CD14-positive monocyte (primary cell): ENCODE measurements around the gene PI4KB. TPM values are rescaled to one million over a fixed set of nuclear protein-coding genes. Genes with fewer than 3 reads are reported as not detected.
A peak's percentile ranks its signal among the peaks of the same experiment; 100 is the strongest.

Experiments
- DNase-seq, 3 donors: peaks; one replicate each; pipeline ENCODE4 v3.0.0-alpha.2; 2011 to 2022
- H2AFZ ChIP-seq: 2 replicates; pipeline ENCODE4 v1.6.0; 2012; ENCODE audit warnings: mild to moderate bottlenecking, low read depth, low read length, inconsistent platforms; ENCODE audit not compliant: insufficient read depth, poor library complexity, severe bottlenecking
- H3K27ac ChIP-seq, 2 donors: 1 replicate in 1 of 2; 2 replicates in 1 of 2; pipeline ENCODE4 v1.5.1; 2012 to 2013; ENCODE audit warnings: low read length in 2 of 2, control low read depth in 1 of 2, inconsistent platforms in 1 of 2, low read depth in 1 of 2, mild to moderate bottlenecking in 1 of 2
- H3K27me3 ChIP-seq, 2 donors: one replicate each; pipeline versions ENCODE4 v1.6.0 to v1.6.1; 2011 to 2013; ENCODE audit warnings: low read length in 2 of 2; ENCODE audit not compliant: control insufficient read depth in 2 of 2, insufficient read depth in 2 of 2
- H3K36me3 ChIP-seq, 2 donors: replicated peaks in 1 of 2; 1 replicate in 1 of 2; 2 replicates in 1 of 2; pipeline versions ENCODE4 v1.5.1 to v1.6.1; 2012 to 2013; ENCODE audit warnings: low read length in 2 of 2, control low read depth in 1 of 2, inconsistent platforms in 1 of 2, mild to moderate bottlenecking in 1 of 2; ENCODE audit not compliant: insufficient read depth in 2 of 2, control insufficient read depth in 1 of 2
- H3K4me1 ChIP-seq, 2 donors: 1 replicate in 1 of 2; 2 replicates in 1 of 2; pipeline versions ENCODE4 v1.5.1 to v1.6.1; 2012 to 2013; ENCODE audit warnings: low read length in 2 of 2, control low read depth in 1 of 2, inconsistent platforms in 1 of 2, mild to moderate bottlenecking in 1 of 2, moderate library complexity in 1 of 2; ENCODE audit not compliant: insufficient read depth in 2 of 2, control insufficient read depth in 1 of 2
- H3K4me2 ChIP-seq: replicated peaks from 2 replicates; pipeline ENCODE3; 2012; ENCODE audit warnings: low read length, moderate library complexity, mild to moderate bottlenecking; ENCODE audit not compliant: poor library complexity, severe bottlenecking; ENCODE audit errors: extremely low read depth
- H3K4me3 ChIP-seq, 3 experiments: fragments of 200-600 bp in 1 of 3; sonication (generic) in 1 of 3; replicated peaks in 1 of 3; 1 replicate in 2 of 3; 2 replicates in 1 of 3; pipeline ENCODE4 v1.5.1; 2011 to 2013; ENCODE audit warnings: low read length in 3 of 3, mild to moderate bottlenecking in 3 of 3, control low read depth in 2 of 3, low read depth in 2 of 3, inconsistent platforms in 1 of 3, moderate library complexity in 1 of 3
- H3K79me2 ChIP-seq: 2 replicates; pipeline ENCODE4 v1.6.0; 2012; ENCODE audit warnings: mild to moderate bottlenecking, control low read depth, inconsistent platforms, low read length, moderate library complexity; ENCODE audit not compliant: insufficient read depth
- H3K9ac ChIP-seq: 2 replicates; pipeline ENCODE4 v1.6.0; 2017; ENCODE audit warnings: low read length, mild to moderate bottlenecking; ENCODE audit not compliant: insufficient read depth, poor library complexity, severe bottlenecking
- H3K9me3 ChIP-seq, 2 donors: replicated peaks in 1 of 2; 1 replicate in 1 of 2; 2 replicates in 1 of 2; pipeline versions ENCODE4 v1.5.1 to v1.6.1; 2012 to 2013; ENCODE audit warnings: low read length in 2 of 2, control low read depth in 1 of 2; ENCODE audit not compliant: control insufficient read depth in 1 of 2, insufficient read depth in 1 of 2
- H4K20me1 ChIP-seq: 2 replicates; pipeline ENCODE4 v1.6.0; 2012; ENCODE audit warnings: mild to moderate bottlenecking, low read length, control low read depth, moderate library complexity; ENCODE audit not compliant: insufficient read depth
- H3K27ac Mint-ChIP-seq, 7 donors: one replicate each; pipeline ENCODE4 v1.8.0; 2020; ENCODE audit warnings: mild to moderate bottlenecking in 7 of 7, mixed read lengths in 7 of 7, moderate library complexity in 6 of 7, inconsistent platforms in 2 of 7
- H3K27me3 Mint-ChIP-seq, 3 donors: one replicate each; pipeline ENCODE4 v1.8.0; 2021 to 2022; ENCODE audit warnings: low read depth in 3 of 3, mild to moderate bottlenecking in 3 of 3, mixed read lengths in 3 of 3, moderate library complexity in 3 of 3, inconsistent platforms in 1 of 3
- H3K36me3 Mint-ChIP-seq, 2 donors: one replicate each; pipeline ENCODE4 v1.8.0; 2020; ENCODE audit warnings: mixed read lengths in 2 of 2, inconsistent platforms in 1 of 2, mild to moderate bottlenecking in 1 of 2
- H3K4me1 Mint-ChIP-seq: one replicate; pipeline ENCODE4 v1.8.0; 2020; ENCODE audit warnings: mild to moderate bottlenecking, mixed read lengths
- H3K4me3 Mint-ChIP-seq, 2 donors: one replicate each; pipeline ENCODE4 v1.8.0; 2020; ENCODE audit warnings: mild to moderate bottlenecking in 2 of 2, mixed read lengths in 2 of 2, moderate library complexity in 1 of 2
- H3K9me3 Mint-ChIP-seq, 7 donors: one replicate each; pipeline ENCODE4 v1.8.0; 2020 to 2022; ENCODE audit warnings: mixed read lengths in 7 of 7, mild to moderate bottlenecking in 6 of 7, moderate library complexity in 6 of 7, inconsistent platforms in 2 of 7
- WGBS: methylation state at CpG from one replicate; pipeline ENCODE4 v1.1.5; 2013; ENCODE audit warnings: missing lambda C conversion rate; ENCODE audit not compliant: insufficient coverage; 5-methylcytosine and 5-hydroxymethylcytosine counted together
- intact Hi-C, 2 donors: fragments of 100-400 bp; cut with micrococcal nuclease; formaldehyde crosslinking; loops; one replicate each; pipeline versions ENCODE4 v1.15.0 to v1.15.1; 2023
- polyA plus RNA-seq, 3 donors: library from polyadenylated mRNA; depleted of rRNA in 1 of 3; unstranded in 2 of 3; stranded (reverse) in 1 of 3; fragments of 300-500 nt in 2 of 3; fragments of >200 nt in 1 of 3; fragmentation: Illumina TruSeq in 2 of 3; gene quantifications; 1 replicate in 2 of 3; 2 replicates in 1 of 3; pipeline ENCODE4 v1.2.3, GENCODE V29; 2012 to 2021
- TF ChIP-seq, protein P1 (sequence below): fragments of 200-600 bp; IDR thresholded peaks from one replicate; pipeline ENCODE4 v1.8.0; 2022; ENCODE audit warnings: antibody characterized with exemption, mild to moderate bottlenecking

The PI4KB gene
- polyA plus RNA-seq, 3 donors = 37.8 to 148 (median 50.3) TPM

- no peak overlapping the region for H3K4me3 Mint-ChIP-seq
- H4K20me1 ChIP-seq = peaks cover 90% of the 10 kb centered on the region
- peaks cover 0 to 2% (median 0%) of the 10 kb centered on the region in 3 donors for H3K27me3 Mint-ChIP-seq
- no peaks in the 10 kb centered on the region for H3K27me3 ChIP-seq
- peaks cover 79% of the 10 kb centered on the region for H3K79me2 ChIP-seq
- peak overlapping the region; percentile 88 to 99 (median 96) for H3K27ac Mint-ChIP-seq
- H3K4me1 Mint-ChIP-seq = peaks cover 24% of the 10 kb centered on the region
- H3K9ac ChIP-seq = peak overlapping the region; percentile 58
- peaks cover 0 to 5% (median 0%) of the 10 kb centered on the region in 7 donors for H3K9me3 Mint-ChIP-seq
- no peaks in the 10 kb centered on the region for H3K9me3 ChIP-seq
- H3K27ac ChIP-seq = peak overlapping the region; percentile 77 to 93
- no peak overlapping the region for H2AFZ ChIP-seq
- H3K36me3 Mint-ChIP-seq = peaks cover 86 to 94% of the 10 kb centered on the region in 2 donors
- peaks cover 18% of the 10 kb centered on the region in 2 donors for H3K4me1 ChIP-seq
- H3K4me2 ChIP-seq = no peak overlapping the region
- no peak overlapping the region for H3K4me3 ChIP-seq
- TF ChIP-seq, protein P1, sequence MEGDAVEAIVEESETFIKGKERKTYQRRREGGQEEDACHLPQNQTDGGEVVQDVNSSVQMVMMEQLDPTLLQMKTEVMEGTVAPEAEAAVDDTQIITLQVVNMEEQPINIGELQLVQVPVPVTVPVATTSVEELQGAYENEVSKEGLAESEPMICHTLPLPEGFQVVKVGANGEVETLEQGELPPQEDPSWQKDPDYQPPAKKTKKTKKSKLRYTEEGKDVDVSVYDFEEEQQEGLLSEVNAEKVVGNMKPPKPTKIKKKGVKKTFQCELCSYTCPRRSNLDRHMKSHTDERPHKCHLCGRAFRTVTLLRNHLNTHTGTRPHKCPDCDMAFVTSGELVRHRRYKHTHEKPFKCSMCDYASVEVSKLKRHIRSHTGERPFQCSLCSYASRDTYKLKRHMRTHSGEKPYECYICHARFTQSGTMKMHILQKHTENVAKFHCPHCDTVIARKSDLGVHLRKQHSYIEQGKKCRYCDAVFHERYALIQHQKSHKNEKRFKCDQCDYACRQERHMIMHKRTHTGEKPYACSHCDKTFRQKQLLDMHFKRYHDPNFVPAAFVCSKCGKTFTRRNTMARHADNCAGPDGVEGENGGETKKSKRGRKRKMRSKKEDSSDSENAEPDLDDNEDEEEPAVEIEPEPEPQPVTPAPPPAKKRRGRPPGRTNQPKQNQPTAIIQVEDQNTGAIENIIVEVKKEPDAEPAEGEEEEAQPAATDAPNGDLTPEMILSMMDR = no peak
- DNase-seq = peak in 1 of 3 donors; percentile 40
- intact Hi-C loops = no loop called here
- WGBS = 100% methylated on average over 1 of the region's 4 CpGs
- H3K36me3 ChIP-seq = peaks cover 95 to 97% of the 10 kb centered on the region in 2 donors
Measured at GRCh38 chr1:151312411-151312810, 14.8 kb downstream of the PI4KB start.

GRCh38 chr1:151311589-151312331, 15.5 kb downstream of the PI4KB start:
- peaks cover 84% of the 10 kb centered on the region for H4K20me1 ChIP-seq
- no peaks in the 10 kb centered on the region for H3K9me3 ChIP-seq
- H3K9ac ChIP-seq = peak overlapping the region; percentile 58
- H3K79me2 ChIP-seq = peaks cover 73% of the 10 kb centered on the region
- H3K36me3 ChIP-seq = peaks cover 97 to 98% of the 10 kb centered on the region in 2 donors
- H3K27me3 ChIP-seq = no peaks in the 10 kb centered on the region
- peaks cover 18% of the 10 kb centered on the region in 2 donors for H3K4me1 ChIP-seq
- peak overlapping the region in 1 of 3 experiments; percentile 21 for H3K4me3 ChIP-seq
- TF ChIP-seq, protein P1 = no peak
- H3K9me3 Mint-ChIP-seq = peaks cover 0 to 5% (median 0%) of the 10 kb centered on the region in 7 donors
- H3K27me3 Mint-ChIP-seq = peaks cover 0 to 2% (median 0%) of the 10 kb centered on the region in 3 donors
- no peak overlapping the region for H3K4me2 ChIP-seq
- WGBS = 79% methylated on average over 4 of the region's 7 CpGs
- intact Hi-C loops = loop anchor here in 1 of 2 donors (2.0 kb wide), 1 partner anchor 15 kb away; the partner anchor contains the start of gene PI4KB
- H3K4me1 Mint-ChIP-seq = peaks cover 24% of the 10 kb centered on the region
- peak overlapping the region; percentile 88 to 99 (median 97) for H3K27ac Mint-ChIP-seq
- peak; percentile 94 to 99 (median 96) for DNase-seq
- H2AFZ ChIP-seq = peak overlapping the region; percentile 30
- H3K36me3 Mint-ChIP-seq = peaks cover 90 to 96% of the 10 kb centered on the region in 2 donors
- peak overlapping the region in 1 of 2 donors; percentile 35 for H3K4me3 Mint-ChIP-seq
- peak overlapping the region; percentile 77 to 93 for H3K27ac ChIP-seq
